ENCODE results near the gene TCFL5.

TCFL5 gene

DNA sequence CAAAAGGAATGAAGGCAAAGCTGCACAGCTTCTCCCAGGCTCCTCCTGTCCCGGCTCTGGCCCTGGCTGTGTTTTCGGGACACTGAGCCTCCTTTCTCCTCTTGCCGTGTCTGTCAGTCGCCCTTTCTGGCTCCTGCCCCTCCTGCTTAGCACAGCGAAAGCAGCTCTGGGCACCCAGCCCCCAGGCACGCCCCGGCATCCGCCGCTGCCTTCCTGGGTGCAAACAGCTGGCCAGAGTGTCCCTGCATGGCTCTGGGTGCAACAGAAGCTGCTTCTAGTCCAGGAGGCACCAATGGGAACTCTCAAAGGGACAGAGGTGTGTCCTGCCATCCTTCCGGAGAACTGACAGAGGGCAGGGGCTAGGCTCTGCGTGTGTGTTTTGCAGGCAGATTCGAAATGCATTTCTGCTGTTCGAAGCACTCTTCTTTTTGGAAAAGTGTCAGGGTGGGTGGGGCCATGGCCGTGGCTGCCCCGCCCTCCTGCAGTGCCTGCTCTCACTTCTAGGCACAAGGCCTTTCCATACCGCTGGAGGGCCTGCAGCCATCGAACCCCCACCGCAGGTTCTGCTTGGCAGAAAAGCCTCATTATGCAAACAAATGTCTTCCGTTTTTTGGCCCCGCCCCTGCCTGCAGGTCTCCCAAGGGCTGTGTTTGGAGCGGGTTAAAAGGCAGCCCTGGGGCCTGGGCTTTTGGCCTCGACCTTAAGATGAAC lies 29.3 kb downstream of the TCFL5 start:
- Histone ChIP-seq H2BK120ac (ENCODE audit: low read depth, low read length) (no peak overlapping the region), H3K9me3 (ENCODE audit: control insufficient read depth, low read length) (no peaks in the 10 kb centered on the region), H3K4me3 (ENCODE audit: insufficient read depth in 1 of 2, low read depth in 1 of 2, low read length in 2 of 2) (peak overlapping the region in 1 of 2 experiments; percentile 14), H2AK5ac (ENCODE audit: low read length, severe bottlenecking) (no peak overlapping the region), H3K18ac (ENCODE audit: low read depth in 1 of 2, low read length in 2 of 2) (no peak overlapping the region), H3K27ac (ENCODE audit: low read length, poor library complexity, severe bottlenecking) (no peak overlapping the region), H3K23ac (ENCODE audit: low read length in 2 of 2) (no peak overlapping the region), H3K27me3 (ENCODE audit: control insufficient read depth in 1 of 2, insufficient read depth in 1 of 2, low read length in 2 of 2) (peaks cover 7 to 47% of the 10 kb centered on the region in 2 experiments), H2BK12ac (ENCODE audit: low read length in 2 of 2) (no peak overlapping the region), H3K79me1 (replicated peaks; ENCODE audit: low read length, poor library complexity, severe bottlenecking) (no peaks in the 10 kb centered on the region), H3K14ac (ENCODE audit: low read length in 2 of 2) (no peak overlapping the region), H2AFZ (ENCODE audit: low read depth, low read length) (no peak overlapping the region), H2BK15ac (ENCODE audit: low read depth, poor library complexity, severe bottlenecking) (no peak overlapping the region), H3K4ac (ENCODE audit: low read depth in 1 of 2, low read length in 2 of 2) (no peak overlapping the region), H2BK5ac (ENCODE audit: low read depth, low read length, poor library complexity, severe bottlenecking) (no peak overlapping the region), H3K4me2 (ENCODE audit: low read length, poor library complexity, severe bottlenecking) (no peak overlapping the region), H4K91ac (ENCODE audit: low read length) (no peak overlapping the region), H4K8ac (ENCODE audit: low read length) (no peak overlapping the region), H3K9ac (ENCODE audit: low read length) (no peak overlapping the region), H3K36me3 (ENCODE audit: control insufficient read depth in 1 of 2, insufficient read depth in 2 of 2, low read depth in 1 of 2, low read length in 2 of 2) (no peaks in the 10 kb centered on the region), H3K4me1 (ENCODE audit: control insufficient read depth, insufficient read depth, low read depth, low read length) (peaks cover 13% of the 10 kb centered on the region)
- no peak for DNase-seq
- WGBS, result 88% methylated on average over 22 of the region's 22 CpGs

DNA sequence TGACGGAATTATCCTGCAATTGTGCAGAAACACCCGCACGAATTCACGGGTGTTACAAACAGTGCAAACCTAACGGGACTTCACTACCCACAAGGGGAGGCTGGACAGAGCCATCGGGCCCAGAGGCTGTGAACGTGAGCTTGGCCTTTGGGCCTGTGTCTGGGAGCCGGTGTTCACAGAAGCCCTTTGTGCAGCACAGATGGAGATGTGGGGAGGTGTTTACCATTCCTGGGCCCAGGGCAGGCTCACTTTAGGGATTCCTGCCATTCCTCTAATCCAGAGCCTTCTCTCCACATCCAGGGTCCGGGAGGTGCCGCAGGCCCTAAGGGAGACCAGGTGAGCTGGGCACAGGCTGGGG lies 29.8 kb downstream of the TCFL5 start:
- Histone ChIP-seq H3K14ac (ENCODE audit: low read length in 2 of 2) (no peak overlapping the region), H3K79me1 (replicated peaks; ENCODE audit: low read length, poor library complexity, severe bottlenecking) (no peaks in the 10 kb centered on the region), H2AK5ac (ENCODE audit: low read length, severe bottlenecking) (no peak overlapping the region), H3K9ac (ENCODE audit: low read length) (no peak overlapping the region), H2BK12ac (ENCODE audit: low read length in 2 of 2) (no peak overlapping the region), H3K4ac (ENCODE audit: low read depth in 1 of 2, low read length in 2 of 2) (no peak overlapping the region), H2BK15ac (ENCODE audit: low read depth, poor library complexity, severe bottlenecking) (no peak overlapping the region), H2AFZ (ENCODE audit: low read depth, low read length) (no peak overlapping the region), H3K36me3 (ENCODE audit: control insufficient read depth in 1 of 2, insufficient read depth in 2 of 2, low read depth in 1 of 2, low read length in 2 of 2) (no peaks in the 10 kb centered on the region), H2BK5ac (ENCODE audit: low read depth, low read length, poor library complexity, severe bottlenecking) (no peak overlapping the region), H3K18ac (ENCODE audit: low read depth in 1 of 2, low read length in 2 of 2) (no peak overlapping the region), H4K91ac (ENCODE audit: low read length) (peak overlapping the region; percentile 53), H3K4me1 (ENCODE audit: control insufficient read depth, insufficient read depth, low read depth, low read length) (peaks cover 13% of the 10 kb centered on the region), H2BK120ac (ENCODE audit: low read depth, low read length) (no peak overlapping the region), H3K23ac (ENCODE audit: low read length in 2 of 2) (no peak overlapping the region), H3K9me3 (ENCODE audit: control insufficient read depth, low read length) (no peaks in the 10 kb centered on the region), H3K4me3 (ENCODE audit: insufficient read depth in 1 of 2, low read depth in 1 of 2, low read length in 2 of 2) (no peak overlapping the region), H3K27ac (ENCODE audit: low read length, poor library complexity, severe bottlenecking) (no peak overlapping the region), H3K27me3 (ENCODE audit: control insufficient read depth in 1 of 2, insufficient read depth in 1 of 2, low read length in 2 of 2) (peaks cover 7 to 49% of the 10 kb centered on the region in 2 experiments), H3K4me2 (ENCODE audit: low read length, poor library complexity, severe bottlenecking) (no peak overlapping the region), H4K8ac (ENCODE audit: low read length) (no peak overlapping the region)
- no peak for DNase-seq
- WGBS, result 81% methylated on average over 10 of the region's 10 CpGs

DNA sequence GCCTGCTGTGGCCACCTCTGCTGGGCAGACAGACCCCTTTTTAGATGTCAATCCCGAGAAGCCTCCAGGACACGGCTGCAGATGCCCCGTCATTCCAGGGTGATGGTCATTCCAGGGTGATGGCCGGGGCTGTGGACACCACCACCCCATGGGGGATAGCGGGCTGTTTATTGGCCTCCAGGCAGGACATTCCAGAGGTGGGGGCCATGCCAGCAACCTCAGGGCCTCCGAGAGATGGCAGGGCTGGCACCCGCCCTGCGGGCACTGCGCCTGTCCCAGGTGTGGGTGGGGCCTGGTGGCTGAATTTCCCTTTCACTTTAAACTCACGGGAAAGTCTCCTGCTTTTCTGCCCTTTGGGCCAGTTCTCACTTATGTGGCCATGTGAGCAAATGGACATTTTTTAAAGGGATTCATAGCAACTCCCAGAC lies 30.2 kb downstream of the TCFL5 start:
- Histone ChIP-seq H3K14ac (ENCODE audit: low read length in 2 of 2) (no peak overlapping the region), H3K27ac (ENCODE audit: low read length, poor library complexity, severe bottlenecking) (no peak overlapping the region), H2AK5ac (ENCODE audit: low read length, severe bottlenecking) (no peak overlapping the region), H2AFZ (ENCODE audit: low read depth, low read length) (no peak overlapping the region), H3K27me3 (ENCODE audit: control insufficient read depth in 1 of 2, insufficient read depth in 1 of 2, low read length in 2 of 2) (peaks cover 4 to 47% of the 10 kb centered on the region in 2 experiments), H3K36me3 (ENCODE audit: control insufficient read depth in 1 of 2, insufficient read depth in 2 of 2, low read depth in 1 of 2, low read length in 2 of 2) (no peaks in the 10 kb centered on the region), H3K9ac (ENCODE audit: low read length) (no peak overlapping the region), H3K79me1 (replicated peaks; ENCODE audit: low read length, poor library complexity, severe bottlenecking) (no peaks in the 10 kb centered on the region), H2BK15ac (ENCODE audit: low read depth, poor library complexity, severe bottlenecking) (no peak overlapping the region), H4K91ac (ENCODE audit: low read length) (no peak overlapping the region), H3K4ac (ENCODE audit: low read depth in 1 of 2, low read length in 2 of 2) (no peak overlapping the region), H4K8ac (ENCODE audit: low read length) (no peak overlapping the region), H3K9me3 (ENCODE audit: control insufficient read depth, low read length) (no peaks in the 10 kb centered on the region), H2BK12ac (ENCODE audit: low read length in 2 of 2) (no peak overlapping the region), H3K18ac (ENCODE audit: low read depth in 1 of 2, low read length in 2 of 2) (no peak overlapping the region), H3K4me2 (ENCODE audit: low read length, poor library complexity, severe bottlenecking) (no peak overlapping the region), H3K4me3 (ENCODE audit: insufficient read depth in 1 of 2, low read depth in 1 of 2, low read length in 2 of 2) (no peak overlapping the region), H2BK120ac (ENCODE audit: low read depth, low read length) (no peak overlapping the region), H3K23ac (ENCODE audit: low read length in 2 of 2) (no peak overlapping the region), H3K4me1 (ENCODE audit: control insufficient read depth, insufficient read depth, low read depth, low read length) (peaks cover 11% of the 10 kb centered on the region), H2BK5ac (ENCODE audit: low read depth, low read length, poor library complexity, severe bottlenecking) (no peak overlapping the region)
- no peak for DNase-seq
- 95% methylated on average over 10 of the region's 10 CpGs for WGBS

DNA sequence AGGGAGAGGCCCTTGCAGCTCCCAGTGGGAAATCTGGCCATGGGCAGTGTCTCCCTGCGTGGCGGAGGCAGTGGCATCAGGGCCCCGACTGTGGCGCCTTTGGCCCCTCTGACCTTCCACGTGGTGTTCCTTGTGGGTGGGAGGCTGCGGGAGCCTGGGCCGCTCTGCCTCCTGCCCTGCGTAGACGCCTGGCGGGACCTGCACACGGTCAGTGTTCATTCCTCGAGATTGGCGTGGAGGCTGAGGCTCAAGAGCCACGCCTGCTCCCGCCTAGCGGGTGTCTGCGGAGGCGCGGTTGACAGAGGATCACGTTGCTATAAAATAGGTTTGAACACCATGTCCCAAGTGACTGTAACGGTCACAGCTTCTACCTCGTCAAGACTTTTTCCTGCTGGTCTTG lies 30.8 kb downstream of the TCFL5 start:
- peaks cover 10% of the 10 kb centered on the region for H3K4me1 ChIP-seq (ENCODE audit: control insufficient read depth, insufficient read depth, low read depth, low read length)

More for the DNA sequence above, 30.8 kb downstream of the TCFL5 start:
- H3K9ac ChIP-seq (ENCODE audit: low read length), result no peak overlapping the region
- no peak overlapping the region for H3K4me3 ChIP-seq (ENCODE audit: insufficient read depth in 1 of 2, low read depth in 1 of 2, low read length in 2 of 2)
- no peak overlapping the region for H4K91ac ChIP-seq (ENCODE audit: low read length)
- no peak overlapping the region for H3K18ac ChIP-seq (ENCODE audit: low read depth in 1 of 2, low read length in 2 of 2)
- H2AK5ac ChIP-seq (ENCODE audit: low read length, severe bottlenecking), result no peak overlapping the region
- 86% methylated on average over 22 of the region's 22 CpGs for WGBS
- no peak for DNase-seq
- peaks cover 0 to 47% of the 10 kb centered on the region in 2 experiments for H3K27me3 ChIP-seq (ENCODE audit: control insufficient read depth in 1 of 2, insufficient read depth in 1 of 2, low read length in 2 of 2)
- no peak overlapping the region for H4K8ac ChIP-seq (ENCODE audit: low read length)
- no peak overlapping the region for H2BK5ac ChIP-seq (ENCODE audit: low read depth, low read length, poor library complexity, severe bottlenecking)
- no peak overlapping the region for H2BK15ac ChIP-seq (ENCODE audit: low read depth, poor library complexity, severe bottlenecking)
- no peak overlapping the region for H3K14ac ChIP-seq (ENCODE audit: low read length in 2 of 2)
- no peak overlapping the region for H2BK120ac ChIP-seq (ENCODE audit: low read depth, low read length)
- H3K27ac ChIP-seq (ENCODE audit: low read length, poor library complexity, severe bottlenecking), result no peak overlapping the region
- no peaks in the 10 kb centered on the region for H3K36me3 ChIP-seq (ENCODE audit: control insufficient read depth in 1 of 2, insufficient read depth in 2 of 2, low read depth in 1 of 2, low read length in 2 of 2)
- H3K23ac ChIP-seq (ENCODE audit: low read length in 2 of 2), result no peak overlapping the region
- H2AFZ ChIP-seq (ENCODE audit: low read depth, low read length), result no peak overlapping the region
- no peak overlapping the region for H2BK12ac ChIP-seq (ENCODE audit: low read length in 2 of 2)
- no peaks in the 10 kb centered on the region for H3K9me3 ChIP-seq (ENCODE audit: control insufficient read depth, low read length)
- H3K4ac ChIP-seq (ENCODE audit: low read depth in 1 of 2, low read length in 2 of 2), result no peak overlapping the region
- H3K79me1 ChIP-seq (replicated peaks; ENCODE audit: low read length, poor library complexity, severe bottlenecking), result no peaks in the 10 kb centered on the region
- H3K4me2 ChIP-seq (ENCODE audit: low read length, poor library complexity, severe bottlenecking), result no peak overlapping the region

Data from mesenchymal stem cell (in vitro differentiated cells and primary cell).